ENCODE data around the gene TEX14.
A peak's percentile ranks its signal among the peaks of the same experiment; 100 is the strongest.

The TEX14 gene

DNA sequence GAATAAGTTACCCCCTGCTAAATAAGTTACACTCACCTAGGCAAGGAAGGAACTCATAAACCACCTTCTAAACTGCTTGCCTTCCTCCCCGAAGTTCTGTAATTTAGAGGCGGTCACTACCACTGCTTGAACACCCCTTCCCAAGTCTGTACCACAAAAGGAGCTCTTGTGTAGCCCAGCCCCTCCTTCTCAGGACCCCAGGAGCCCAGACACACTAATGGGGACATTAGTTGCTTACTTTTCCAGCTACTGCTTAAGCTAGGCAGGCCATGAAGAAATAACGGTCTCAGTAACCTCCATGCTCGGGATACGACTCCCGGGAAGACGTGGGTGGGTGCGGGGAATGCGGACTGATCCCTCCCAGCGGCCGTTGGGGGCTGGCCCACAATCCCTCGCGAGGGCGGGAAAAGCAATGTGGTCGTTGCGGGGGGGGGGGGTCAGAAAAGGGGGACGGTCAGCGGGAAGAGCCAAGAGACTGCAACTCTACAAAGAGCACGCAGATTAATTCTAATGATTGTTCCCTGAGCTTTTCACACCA, at the start of gene TEX14:
TEX14 (minus strand) TSS at position 345 of the 538 bp plus-strand sequence. CDS start 40,044 bp downstream, outside the sequence.
- Histone ChIP-seq H3K27ac (peak within 1 kb of the TSS; percentile 58), H3K36me3 (replicated peaks) (no peaks in the 10 kb centered on the region), H3K27me3 (replicated peaks) (no peaks in the 10 kb centered on the region), H3K4me3 (ENCODE audit: low read depth, low read length) (peak within 1 kb of the TSS; percentile 78)
- TF ChIP-seq CTCF (IDR thresholded peaks at IDR 0.05; ENCODE audit: low read depth, low read length, missing control alignments) = no peak
- in situ Hi-C loops (cut with HindIII; ENCODE audit: low pct_ligation_motif_present, low sequenced_read_pairs) = no loop called here
- DNase-seq = no peak

DNA sequence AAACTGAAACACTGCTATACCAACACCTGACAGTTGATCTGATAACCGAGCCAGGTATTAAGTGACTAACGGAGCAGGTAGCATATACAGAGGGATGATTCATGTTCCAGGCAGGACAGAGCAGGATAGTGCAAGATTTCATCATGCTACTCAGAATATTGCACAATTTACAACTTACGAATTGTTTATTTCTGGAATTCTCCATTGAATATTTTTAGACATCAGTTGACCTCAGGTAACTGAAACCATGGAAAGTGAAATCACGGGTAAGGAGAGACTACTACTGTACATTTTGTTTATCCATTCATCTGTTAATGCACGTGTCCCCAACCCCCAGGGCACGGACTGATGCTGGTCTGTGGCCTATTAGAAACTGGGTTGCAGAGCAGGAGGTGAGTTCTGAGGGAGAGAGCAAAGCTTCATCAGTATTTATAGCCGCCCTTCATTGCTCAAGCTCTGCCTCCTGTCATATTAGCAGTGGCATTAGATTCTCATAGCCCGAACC, 49.3 kb upstream of the TEX14 start:
- Histone ChIP-seq H3K36me3 (replicated peaks) (no peaks in the 10 kb centered on the region), H3K27ac (no peak overlapping the region), H3K27me3 (replicated peaks) (no peaks in the 10 kb centered on the region), H3K4me3 (ENCODE audit: low read depth, low read length) (no peak overlapping the region)
- DNase-seq = no peak
- in situ Hi-C loops (cut with HindIII; ENCODE audit: low pct_ligation_motif_present, low sequenced_read_pairs) = no loop called here
- TF ChIP-seq CTCF (IDR thresholded peaks at IDR 0.05; ENCODE audit: low read depth, low read length, missing control alignments) = no peak

DNA sequence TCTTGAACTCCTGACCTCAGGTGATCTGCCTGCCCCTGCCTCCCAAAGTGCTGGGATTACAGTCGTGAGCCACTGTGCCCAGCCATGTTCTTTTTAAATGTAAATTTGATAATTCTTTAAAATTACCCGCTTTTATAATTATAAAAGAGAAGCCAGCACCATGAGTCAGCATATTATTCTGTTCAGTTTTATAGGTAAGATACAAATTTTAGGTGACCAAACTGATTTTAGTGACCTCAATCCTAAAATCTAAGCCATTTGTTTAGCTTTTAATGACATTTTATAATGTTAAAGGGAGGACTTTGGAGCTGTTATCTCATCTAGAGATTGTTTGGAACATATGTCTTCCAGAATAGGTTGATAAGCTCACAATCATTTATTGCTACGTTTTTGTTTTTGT, 43.0 kb upstream of the TEX14 start:
- Histone ChIP-seq H3K36me3 (replicated peaks) (no peaks in the 10 kb centered on the region), H3K4me3 (ENCODE audit: low read depth, low read length) (no peak overlapping the region), H3K27ac (no peak overlapping the region), H3K27me3 (replicated peaks) (no peaks in the 10 kb centered on the region)
- in situ Hi-C loops (cut with HindIII; ENCODE audit: low pct_ligation_motif_present, low sequenced_read_pairs) = no loop called here
- no peak for DNase-seq
- no peak for TF ChIP-seq CTCF (IDR thresholded peaks at IDR 0.05; ENCODE audit: low read depth, low read length, missing control alignments)

GRCh38 chr17:58734040-58734439, 42.2 kb upstream of the TEX14 start:
- no peaks in the 10 kb centered on the region for H3K36me3 ChIP-seq (replicated peaks)
- H3K27me3 ChIP-seq (replicated peaks) = no peaks in the 10 kb centered on the region
- no peak overlapping the region for H3K4me3 ChIP-seq (ENCODE audit: low read depth, low read length)
- H3K27ac ChIP-seq = no peak overlapping the region
- no peak for TF ChIP-seq CTCF (IDR thresholded peaks at IDR 0.05; ENCODE audit: low read depth, low read length, missing control alignments)
- no peak for DNase-seq
- in situ Hi-C loops (cut with HindIII; ENCODE audit: low pct_ligation_motif_present, low sequenced_read_pairs) = no loop called here

DNA sequence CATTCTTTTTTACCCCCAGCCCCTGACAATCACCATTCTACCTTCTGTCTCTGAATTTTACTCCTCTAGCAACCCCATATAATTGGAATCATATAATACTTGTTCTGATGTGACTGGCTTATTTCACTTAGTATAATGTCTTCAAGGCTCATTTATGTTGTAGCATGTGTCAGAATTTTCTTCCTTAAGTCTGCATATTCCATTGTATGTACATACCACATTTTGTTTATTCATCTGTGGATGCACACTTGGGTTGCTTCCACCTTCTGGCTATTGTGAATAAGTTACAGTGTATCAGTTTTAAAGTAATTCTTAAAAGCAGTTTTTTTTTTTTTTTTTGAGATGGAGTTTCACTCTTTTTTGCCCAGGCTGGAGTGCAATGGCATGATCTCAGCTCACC, 39.1 kb upstream of the TEX14 start:
- no peak for DNase-seq
- in situ Hi-C loops (cut with HindIII; ENCODE audit: low pct_ligation_motif_present, low sequenced_read_pairs) = no loop called here
- Histone ChIP-seq H3K36me3 (replicated peaks) (no peaks in the 10 kb centered on the region), H3K4me3 (ENCODE audit: low read depth, low read length) (no peak overlapping the region), H3K27me3 (replicated peaks) (no peaks in the 10 kb centered on the region), H3K27ac (no peak overlapping the region)
- no peak for TF ChIP-seq CTCF (IDR thresholded peaks at IDR 0.05; ENCODE audit: low read depth, low read length, missing control alignments)

GRCh38 chr17:58728798-58729197, 37.0 kb upstream of the TEX14 start:
- TF ChIP-seq CTCF (IDR thresholded peaks at IDR 0.05; ENCODE audit: low read depth, low read length, missing control alignments) = no peak
- no peak for DNase-seq
- in situ Hi-C loops (cut with HindIII; ENCODE audit: low pct_ligation_motif_present, low sequenced_read_pairs) = no loop called here
- no peak overlapping the region for H3K4me3 ChIP-seq (ENCODE audit: low read depth, low read length)
- no peak overlapping the region for H3K27ac ChIP-seq
- H3K27me3 ChIP-seq (replicated peaks) = no peaks in the 10 kb centered on the region
- no peaks in the 10 kb centered on the region for H3K36me3 ChIP-seq (replicated peaks)

Data from brain microvascular endothelial cell (primary cell).